Neutrophil (primary cell): ENCODE data around the gene CFAP210.

Experiments used
- H3K27ac ChIP-seq: fragments of 200-600 bp; sonication (generic); 2 replicates; pipeline ENCODE4 v1.5.1; 2016; ENCODE audit warnings: mild to moderate bottlenecking, moderate library complexity
- H3K27me3 ChIP-seq: fragments of 200-600 bp; sonication (generic); 2 replicates; pipeline ENCODE4 v1.6.0; 2016; ENCODE audit warnings: mild to moderate bottlenecking
- H3K36me3 ChIP-seq: fragments of 200-600 bp; sonication (generic); 2 replicates; pipeline ENCODE4 v1.5.1; 2017
- H3K4me1 ChIP-seq, 2 experiments: fragments of 200-600 bp in 1 of 2; sonication (generic) in 1 of 2; 1 replicate in 1 of 2; 2 replicates in 1 of 2; pipeline versions ENCODE4 v1.5.1 to v1.6.1; 2013 to 2016; ENCODE audit warnings: low read depth in 1 of 2, low read length in 1 of 2, mild to moderate bottlenecking in 1 of 2, moderate library complexity in 1 of 2; ENCODE audit not compliant: control insufficient read depth in 1 of 2, insufficient read depth in 1 of 2
- H3K4me3 ChIP-seq, 2 experiments: fragments of 200-600 bp in 1 of 2; sonication (generic) in 1 of 2; 1 replicate in 1 of 2; 2 replicates in 1 of 2; pipeline ENCODE4 v1.5.1; 2013 to 2016; ENCODE audit warnings: low read depth in 1 of 2, low read length in 1 of 2, mild to moderate bottlenecking in 1 of 2, moderate library complexity in 1 of 2
- H3K9me3 ChIP-seq: fragments of 200-600 bp; sonication (generic); 2 replicates; pipeline ENCODE4 v1.5.1; 2016
- CTCF ChIP-seq: fragments of 200-600 bp; sonication (generic); IDR thresholded peaks from 2 replicates; pipeline ENCODE4 v1.5.1; 2016; ENCODE audit warnings: antibody characterized with exemption

Gene CFAP210

GRCh38 chr2:169727065-169727464 is 32.9 kb upstream of the CFAP210 start:
- no peaks in the 10 kb centered on the region for H3K9me3 ChIP-seq
- no peaks in the 10 kb centered on the region for H3K4me1 ChIP-seq
- H3K27me3 ChIP-seq = peaks cover 2% of the 10 kb centered on the region
- no peaks in the 10 kb centered on the region for H3K36me3 ChIP-seq
- H3K27ac ChIP-seq = no peak overlapping the region
- no peak overlapping the region for H3K4me3 ChIP-seq
- TF ChIP-seq CTCF = no peak

GRCh38 chr2:169721016-169721415 is 26.8 kb upstream of the CFAP210 start:
- H3K27me3 ChIP-seq = no peaks in the 10 kb centered on the region
- no peak overlapping the region for H3K4me3 ChIP-seq
- TF ChIP-seq CTCF = no peak
- no peak overlapping the region for H3K27ac ChIP-seq
- H3K36me3 ChIP-seq = no peaks in the 10 kb centered on the region
- no peaks in the 10 kb centered on the region for H3K9me3 ChIP-seq
- H3K4me1 ChIP-seq = no peaks in the 10 kb centered on the region

GRCh38 chr2:169718930-169719504 is 24.8 kb upstream of the CFAP210 start:
- TF ChIP-seq CTCF = no peak

GRCh38 chr2:169717691-169718063 is 23.5 kb upstream of the CFAP210 start:
- Histone ChIP-seq H3K4me1 (no peaks in the 10 kb centered on the region), H3K36me3 (no peaks in the 10 kb centered on the region), H3K27ac (no peak overlapping the region), H3K4me3 (no peak overlapping the region), H3K9me3 (no peaks in the 10 kb centered on the region), H3K27me3 (no peaks in the 10 kb centered on the region)
- TF ChIP-seq CTCF = no peak

More at GRCh38 chr2:169718930-169719504, 24.8 kb upstream of the CFAP210 start:
- Histone ChIP-seq H3K4me1 (no peaks in the 10 kb centered on the region), H3K27me3 (no peaks in the 10 kb centered on the region), H3K27ac (no peak overlapping the region), H3K9me3 (no peaks in the 10 kb centered on the region), H3K4me3 (no peak overlapping the region), H3K36me3 (no peaks in the 10 kb centered on the region)

GRCh38 chr2:169716938-169717690 is 22.9 kb upstream of the CFAP210 start:
- no peaks in the 10 kb centered on the region for H3K9me3 ChIP-seq
- H3K4me3 ChIP-seq = no peak overlapping the region
- H3K27ac ChIP-seq = no peak overlapping the region
- no peaks in the 10 kb centered on the region for H3K27me3 ChIP-seq
- no peaks in the 10 kb centered on the region for H3K36me3 ChIP-seq
- no peaks in the 10 kb centered on the region for H3K4me1 ChIP-seq
- no peak for TF ChIP-seq CTCF
